Coronary artery (tissue), 2 donors: ENCODE data around the gene KIAA1671.

Experiments used
- DNase-seq: peaks from one replicate; pipeline ENCODE4 v3.0.0-alpha.2; 2017; ENCODE audit warnings: low spot score
- H3K27ac ChIP-seq, 2 donors: fragments of 200-600 bp; sonication (generic); one replicate each; pipeline ENCODE4 v1.5.1; 2016 to 2019
- H3K4me3 ChIP-seq: fragments of 200-600 bp; sonication (generic); 2 replicates; pipeline ENCODE4 v1.5.1; 2016; ENCODE audit warnings: mild to moderate bottlenecking, moderate library complexity
- TF ChIP-seq, protein P1 (sequence below): fragments of 200-600 bp; sonication (generic); IDR thresholded peaks from one replicate; pipeline ENCODE4 v1.5.1; 2019; ENCODE audit warnings: antibody characterized with exemption

KIAA1671 gene

DNA sequence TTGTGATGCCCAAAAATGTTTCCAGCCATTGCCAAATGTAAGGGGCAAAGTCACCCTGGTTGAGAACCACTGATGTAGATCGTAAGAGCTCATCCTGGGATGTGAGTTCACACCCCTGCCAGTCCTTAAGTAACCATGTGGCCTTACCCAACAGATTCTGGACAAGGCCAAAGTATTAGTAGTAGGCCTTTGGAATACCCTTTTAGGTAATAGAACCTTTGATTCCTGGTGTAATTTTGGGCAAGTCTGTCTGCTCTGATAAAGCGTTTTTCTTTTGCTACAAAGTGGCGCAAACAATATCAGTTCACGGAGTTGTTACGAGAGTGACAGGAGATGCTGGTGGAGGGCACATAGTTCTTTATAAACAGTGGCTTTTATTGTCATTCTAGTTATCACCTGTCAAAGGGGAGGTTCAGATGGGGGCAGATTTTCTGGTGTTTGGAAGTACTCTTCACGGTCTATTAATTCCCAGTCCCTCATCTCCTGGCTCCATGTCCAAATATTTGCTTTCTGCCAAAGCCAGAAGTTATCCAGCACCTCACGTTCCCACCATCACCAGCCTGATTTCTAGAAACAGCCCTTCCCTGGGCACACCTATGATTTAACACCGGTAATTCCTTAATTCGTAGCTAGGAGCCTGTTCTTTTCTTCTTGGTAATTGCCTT, 173.3 kb downstream of the KIAA1671 start:
- TF ChIP-seq, protein P1, sequence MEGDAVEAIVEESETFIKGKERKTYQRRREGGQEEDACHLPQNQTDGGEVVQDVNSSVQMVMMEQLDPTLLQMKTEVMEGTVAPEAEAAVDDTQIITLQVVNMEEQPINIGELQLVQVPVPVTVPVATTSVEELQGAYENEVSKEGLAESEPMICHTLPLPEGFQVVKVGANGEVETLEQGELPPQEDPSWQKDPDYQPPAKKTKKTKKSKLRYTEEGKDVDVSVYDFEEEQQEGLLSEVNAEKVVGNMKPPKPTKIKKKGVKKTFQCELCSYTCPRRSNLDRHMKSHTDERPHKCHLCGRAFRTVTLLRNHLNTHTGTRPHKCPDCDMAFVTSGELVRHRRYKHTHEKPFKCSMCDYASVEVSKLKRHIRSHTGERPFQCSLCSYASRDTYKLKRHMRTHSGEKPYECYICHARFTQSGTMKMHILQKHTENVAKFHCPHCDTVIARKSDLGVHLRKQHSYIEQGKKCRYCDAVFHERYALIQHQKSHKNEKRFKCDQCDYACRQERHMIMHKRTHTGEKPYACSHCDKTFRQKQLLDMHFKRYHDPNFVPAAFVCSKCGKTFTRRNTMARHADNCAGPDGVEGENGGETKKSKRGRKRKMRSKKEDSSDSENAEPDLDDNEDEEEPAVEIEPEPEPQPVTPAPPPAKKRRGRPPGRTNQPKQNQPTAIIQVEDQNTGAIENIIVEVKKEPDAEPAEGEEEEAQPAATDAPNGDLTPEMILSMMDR, result no peak
- DNase-seq, result no peak
- no peak overlapping the region for H3K4me3 ChIP-seq
- peak overlapping the region in 1 of 2 donors; percentile 18 for H3K27ac ChIP-seq

DNA sequence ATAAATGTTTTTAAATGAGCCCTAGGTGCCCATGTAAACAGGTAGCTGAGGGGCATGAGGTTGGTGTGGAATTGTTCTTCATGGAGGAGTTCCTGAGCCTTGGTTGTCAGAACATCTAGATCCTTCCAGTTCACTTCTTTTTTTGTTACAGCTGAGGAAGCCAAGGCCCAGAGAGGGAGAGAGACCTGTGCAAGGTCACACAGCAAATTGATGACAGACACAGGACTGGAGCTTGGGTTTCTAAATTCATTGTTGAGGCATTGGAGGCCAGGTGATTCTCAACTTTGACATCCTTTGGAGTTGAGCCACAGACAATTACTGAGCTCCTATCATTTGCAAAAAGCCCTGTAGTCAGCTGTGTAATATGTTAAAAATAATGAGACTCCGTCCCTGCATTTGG, 174.0 kb downstream of the KIAA1671 start:
- peak overlapping the region in 1 of 2 donors; percentile 18 for H3K27ac ChIP-seq
- TF ChIP-seq, protein P1, result no peak
- DNase-seq, result no peak

DNA sequence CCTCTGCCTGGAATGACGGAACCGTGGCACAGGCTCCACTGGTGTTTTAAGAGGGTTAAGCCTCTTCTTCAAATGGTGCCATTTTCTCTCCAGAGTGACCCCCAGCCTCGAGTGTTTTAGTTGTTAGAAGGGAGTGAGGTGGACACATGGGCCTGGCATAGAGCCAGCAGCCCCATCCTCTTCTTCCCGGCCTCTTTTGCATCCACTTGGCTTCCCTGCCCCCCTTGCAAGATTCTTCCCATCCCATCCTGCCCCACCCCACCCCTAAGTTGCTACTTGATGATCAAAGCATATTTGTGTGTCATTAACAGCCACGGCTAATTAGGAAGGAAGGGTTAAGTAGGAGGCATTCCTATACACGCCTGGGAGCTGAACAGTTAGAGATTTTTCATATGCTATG, 174.8 kb downstream of the KIAA1671 start:
- H3K4me3 ChIP-seq, result no peak overlapping the region
- peak overlapping the region in 1 of 2 donors; percentile 14 for H3K27ac ChIP-seq
- TF ChIP-seq, protein P1, result no peak
- DNase-seq, result no peak

More for the DNA sequence above, 174.0 kb downstream of the KIAA1671 start:
- H3K4me3 ChIP-seq, result no peak overlapping the region

DNA sequence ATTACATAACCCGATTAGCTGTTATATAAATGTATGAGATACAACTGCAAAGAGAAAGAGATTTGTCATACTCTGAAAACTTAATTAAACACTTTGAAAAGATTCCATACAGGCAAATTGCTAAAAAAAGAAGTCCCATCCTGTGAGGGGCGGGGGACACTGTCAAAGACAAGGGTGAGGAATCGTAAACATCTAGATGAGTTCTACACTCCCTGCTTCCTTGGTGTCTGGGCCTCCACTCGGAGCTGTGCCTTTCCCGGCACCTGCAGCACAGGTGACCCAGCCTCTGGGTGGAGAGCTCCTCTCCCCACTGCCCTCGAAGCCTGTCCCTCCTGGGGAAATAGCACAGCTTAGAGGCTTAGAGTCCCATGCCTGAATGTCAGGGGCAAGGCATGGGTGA, 177.9 kb downstream of the KIAA1671 start:
- no peak for DNase-seq
- TF ChIP-seq, protein P1, result no peak
- no peak overlapping the region for H3K4me3 ChIP-seq
- H3K27ac ChIP-seq, result no peak overlapping the region

DNA sequence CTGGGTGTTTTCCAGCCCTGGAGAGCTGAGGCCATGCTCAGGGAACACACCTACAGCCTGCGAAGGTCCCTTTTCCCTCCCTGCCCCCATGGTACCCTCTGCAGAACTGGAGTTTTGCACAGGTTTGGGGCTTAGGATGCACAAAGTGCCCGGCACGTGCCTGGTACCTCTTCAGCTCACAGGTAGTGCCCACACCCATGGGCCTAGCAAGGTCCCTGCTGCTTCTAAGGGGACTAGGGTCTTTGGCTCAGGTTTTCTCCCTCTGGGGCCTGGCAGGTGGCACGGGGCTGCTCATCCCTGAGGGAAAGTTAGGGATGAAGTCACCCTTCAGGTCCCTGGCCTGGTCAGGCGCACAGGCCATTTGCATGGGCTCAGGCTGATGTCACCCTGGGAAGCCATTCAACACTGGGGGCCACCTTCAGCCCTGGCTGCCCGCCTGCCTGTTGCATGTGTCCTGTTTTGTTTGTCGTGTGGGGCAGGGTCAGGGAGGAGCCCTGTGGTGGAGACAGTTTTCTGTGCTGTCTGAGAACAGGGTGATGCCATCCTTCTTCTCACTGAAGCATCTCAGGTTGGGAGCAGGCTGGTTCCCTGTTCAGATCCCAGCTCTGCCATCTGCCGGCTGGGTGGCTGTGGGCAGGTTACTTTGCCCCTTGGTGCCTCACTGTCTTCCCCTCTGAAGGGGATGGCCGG, 178.8 kb downstream of the KIAA1671 start:
- no peak overlapping the region for H3K4me3 ChIP-seq
- H3K27ac ChIP-seq, result no peak overlapping the region
- TF ChIP-seq, protein P1, result no peak
- DNase-seq, result no peak

DNA sequence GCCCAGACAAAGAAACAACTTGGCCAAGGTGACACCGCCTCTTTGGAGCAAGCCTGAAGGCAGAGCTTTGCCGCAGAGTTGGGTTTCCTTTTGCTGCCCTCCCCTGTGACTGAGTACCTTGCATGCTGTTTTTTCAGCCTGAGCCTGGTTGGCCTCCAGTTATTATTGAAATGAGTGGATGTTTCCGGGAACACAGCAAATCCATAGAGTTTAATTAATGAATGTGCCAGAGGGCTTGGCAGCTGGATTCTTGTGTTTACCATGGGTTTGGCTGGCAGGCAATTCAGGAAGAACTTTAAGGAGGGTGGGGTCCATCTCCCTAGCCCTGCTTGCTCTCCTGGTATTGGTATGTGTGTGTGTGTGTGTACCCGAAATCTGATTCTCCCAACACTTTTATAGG, 181.5 kb downstream of the KIAA1671 start:
- DNase-seq, result no peak
- TF ChIP-seq, protein P1, result no peak
- H3K27ac ChIP-seq, result peak overlapping the region in 1 of 2 donors; percentile 29

DNA sequence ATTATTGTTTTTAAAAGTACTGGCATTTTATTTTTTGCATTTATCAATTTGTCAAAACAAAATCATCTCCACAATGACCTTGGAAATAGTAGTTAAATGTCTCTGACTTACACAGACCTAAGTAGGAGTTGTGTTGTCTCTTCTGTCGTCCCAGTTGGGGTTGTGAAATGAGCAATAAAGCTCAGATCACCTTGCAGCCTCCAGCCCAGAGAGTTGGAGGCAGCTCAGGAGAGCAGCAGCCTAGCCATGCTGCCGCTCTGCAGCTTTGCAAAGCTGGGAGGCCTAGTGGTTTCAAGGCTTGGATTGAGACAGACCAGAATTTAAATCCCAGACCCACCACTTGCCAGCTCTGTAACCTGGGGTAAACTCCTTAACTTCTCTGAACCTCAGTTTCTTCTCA, 181.9 kb downstream of the KIAA1671 start:
- TF ChIP-seq, protein P1, result no peak
- H3K27ac ChIP-seq, result peak overlapping the region in 1 of 2 donors; percentile 29
- H3K4me3 ChIP-seq, result no peak overlapping the region
- no peak for DNase-seq

More for the DNA sequence above, 181.5 kb downstream of the KIAA1671 start:
- H3K4me3 ChIP-seq, result no peak overlapping the region
